ENCODE results near the gene SELENOP.

Gene SELENOP

GRCh38 chr5:42836070-42836769 lies 24.5 kb upstream of the SELENOP start:
- Histone ChIP-seq H3K27me3 (no peaks in the 10 kb centered on the region), H3K4me1 (ENCODE audit: control insufficient read depth in 1 of 2, insufficient read depth in 1 of 2, low read depth in 1 of 2, low read length in 1 of 2) (no peaks in the 10 kb centered on the region), H3K4me3 (ENCODE audit: low read depth in 1 of 2, low read length in 1 of 2) (no peak overlapping the region), H3K36me3 (no peaks in the 10 kb centered on the region), H3K27ac (no peak overlapping the region), H3K9me3 (no peaks in the 10 kb centered on the region)
- no peak for TF ChIP-seq CTCF (IDR thresholded peaks at IDR 0.05)

GRCh38 chr5:42832060-42832459 lies 20.4 kb upstream of the SELENOP start:
- H3K27ac ChIP-seq: no peak overlapping the region
- H3K9me3 ChIP-seq: no peaks in the 10 kb centered on the region
- H3K27me3 ChIP-seq: no peaks in the 10 kb centered on the region
- H3K36me3 ChIP-seq: no peaks in the 10 kb centered on the region
- no peaks in the 10 kb centered on the region for H3K4me1 ChIP-seq (ENCODE audit: control insufficient read depth in 1 of 2, insufficient read depth in 1 of 2, low read depth in 1 of 2, low read length in 1 of 2)
- H3K4me3 ChIP-seq (ENCODE audit: low read depth in 1 of 2, low read length in 1 of 2): no peak overlapping the region
- TF ChIP-seq CTCF (IDR thresholded peaks at IDR 0.05): no peak

GRCh38 chr5:42830924-42831323 lies 19.2 kb upstream of the SELENOP start:
- Histone ChIP-seq H3K27ac (no peak overlapping the region), H3K9me3 (no peaks in the 10 kb centered on the region), H3K4me1 (ENCODE audit: control insufficient read depth in 1 of 2, insufficient read depth in 1 of 2, low read depth in 1 of 2, low read length in 1 of 2) (no peaks in the 10 kb centered on the region), H3K27me3 (no peaks in the 10 kb centered on the region), H3K4me3 (ENCODE audit: low read depth in 1 of 2, low read length in 1 of 2) (no peak overlapping the region), H3K36me3 (no peaks in the 10 kb centered on the region)
- TF ChIP-seq CTCF (IDR thresholded peaks at IDR 0.05): no peak

- TF ChIP-seq CTCF (IDR thresholded peaks at IDR 0.05): no peak
- Histone ChIP-seq H3K9me3 (no peaks in the 10 kb centered on the region), H3K4me3 (ENCODE audit: low read depth in 1 of 2, low read length in 1 of 2) (no peak overlapping the region), H3K27me3 (no peaks in the 10 kb centered on the region), H3K27ac (no peak overlapping the region), H3K4me1 (ENCODE audit: control insufficient read depth in 1 of 2, insufficient read depth in 1 of 2, low read depth in 1 of 2, low read length in 1 of 2) (no peaks in the 10 kb centered on the region), H3K36me3 (no peaks in the 10 kb centered on the region)
These were observed 17.0 kb upstream of the SELENOP start for GRCh38 chr5:42828671-42829070.

- Histone ChIP-seq H3K4me1 (ENCODE audit: control insufficient read depth in 1 of 2, insufficient read depth in 1 of 2, low read depth in 1 of 2, low read length in 1 of 2) (no peaks in the 10 kb centered on the region), H3K4me3 (ENCODE audit: low read depth in 1 of 2, low read length in 1 of 2) (no peak overlapping the region), H3K9me3 (no peaks in the 10 kb centered on the region), H3K27me3 (no peaks in the 10 kb centered on the region), H3K27ac (no peak overlapping the region), H3K36me3 (no peaks in the 10 kb centered on the region)
- TF ChIP-seq CTCF (IDR thresholded peaks at IDR 0.05): no peak
These were observed 15.2 kb upstream of the SELENOP start for GRCh38 chr5:42826757-42827515.

Data from neutrophil (primary cell).